GM12875 (cell line): Measurements from ENCODE around the gene SMTN.
"Not testable (repeated sequence)": the region's sequence is repeated elsewhere in the genome, so short reads cannot be mapped to it uniquely, and the experiment has no call there.

ENCODE experiments used
- H3K4me3 ChIP-seq: one replicate; pipeline ENCODE4 v1.5.1; 2011; ENCODE audit warnings: low read depth, low read length, control low read depth
- CTCF ChIP-seq: IDR thresholded peaks from 2 replicates; pipeline ENCODE4 v1.5.1; 2011; ENCODE audit warnings: low read depth, mild to moderate bottlenecking, control low read depth, inconsistent platforms, low read length, moderate library complexity, borderline replicate concordance; ENCODE audit not compliant: insufficient read depth

The SMTN gene

GRCh38 chr22:31056986-31057599 lies 24.0 kb upstream of the SMTN start:
- TF ChIP-seq CTCF: no peak
- no peak overlapping the region for H3K4me3 ChIP-seq

GRCh38 chr22:31059663-31060062 lies 21.5 kb upstream of the SMTN start:
- H3K4me3 ChIP-seq: not testable (repeated sequence)

- TF ChIP-seq CTCF: no peak
- H3K4me3 ChIP-seq: no peak overlapping the region
Measured at GRCh38 chr22:31062566-31063230, 18.4 kb upstream of the SMTN start.

- no peak for TF ChIP-seq CTCF
- no peak overlapping the region for H3K4me3 ChIP-seq
Measured at GRCh38 chr22:31064369-31064768, 16.7 kb upstream of the SMTN start.

GRCh38 chr22:31068970-31069369 lies 12.1 kb upstream of the SMTN start:
- TF ChIP-seq CTCF: no peak
- no peak overlapping the region for H3K4me3 ChIP-seq

GRCh38 chr22:31069691-31070314 lies 11.3 kb upstream of the SMTN start:
- not testable (repeated sequence) for H3K4me3 ChIP-seq

GRCh38 chr22:31073125-31073524 lies 8.0 kb upstream of the SMTN start:
- H3K4me3 ChIP-seq: not testable (repeated sequence)

GRCh38 chr22:31073545-31074145 lies 7.5 kb upstream of the SMTN start:
- H3K4me3 ChIP-seq: not testable (repeated sequence)

GRCh38 chr22:31075961-31076360 lies 5.2 kb upstream of the SMTN start:
- no peak overlapping the region for H3K4me3 ChIP-seq
- no peak for TF ChIP-seq CTCF
